BLaER1 (cell line): ENCODE data around the gene LPP.
A peak's percentile ranks its signal among the peaks of the same experiment; 100 is the strongest.

Source experiments
- H3K27ac ChIP-seq: shearing (Covaris generic); formaldehyde crosslinking; 2 replicates; pipeline ENCODE4 v1.8.1; 2022
- H3K27me3 ChIP-seq: shearing (Covaris generic); formaldehyde crosslinking; 2 replicates; pipeline ENCODE4 v1.8.1; 2022
- H3K36me3 ChIP-seq: shearing (Covaris generic); formaldehyde crosslinking; 2 replicates; pipeline ENCODE4 v1.8.1; 2022
- H3K4me1 ChIP-seq: shearing (Covaris generic); formaldehyde crosslinking; 2 replicates; pipeline ENCODE4 v1.8.1; 2022
- H3K4me2 ChIP-seq: shearing (Covaris generic); formaldehyde crosslinking; 2 replicates; pipeline ENCODE4 v1.8.1; 2022
- H3K4me3 ChIP-seq: shearing (Covaris generic); formaldehyde crosslinking; 2 replicates; pipeline ENCODE4 v1.8.1; 2022
- H3K9ac ChIP-seq: shearing (Covaris generic); formaldehyde crosslinking; 2 replicates; pipeline ENCODE4 v1.8.1; 2022
- H3K9me3 ChIP-seq: shearing (Covaris generic); formaldehyde crosslinking; 2 replicates; pipeline ENCODE4 v1.8.1; 2022
- H4K20me1 ChIP-seq: shearing (Covaris generic); formaldehyde crosslinking; 2 replicates; pipeline ENCODE4 v1.8.1; 2022
- Cebpa-rat ChIP-seq: shearing (Covaris generic); IDR thresholded peaks from 2 replicates; pipeline ENCODE4 v1.8.1; 2022

The LPP gene

GRCh38 chr3:188187053-188187452 is 33.1 kb downstream of the LPP start:
- H4K20me1 ChIP-seq, result peaks cover 23% of the 10 kb centered on the region; the same call in 1 of the 2 replicates
- no peak for TF ChIP-seq Cebpa-rat
- no peaks in the 10 kb centered on the region for H3K9me3 ChIP-seq
- H3K27ac ChIP-seq, result no peak overlapping the region
- H3K9ac ChIP-seq, result no peak overlapping the region
- peaks cover 38% of the 10 kb centered on the region for H3K4me1 ChIP-seq
- no peak overlapping the region for H3K4me3 ChIP-seq
- H3K27me3 ChIP-seq, result no peaks in the 10 kb centered on the region
- peaks cover 29% of the 10 kb centered on the region for H3K36me3 ChIP-seq
- 0 out of 2 replicates have a peak overlapping the region, but pooled peaks have one; percentile 16 for H3K4me2 ChIP-seq

GRCh38 chr3:188188911-188189310 is 35.0 kb downstream of the LPP start:
- no peak overlapping the region for H3K27ac ChIP-seq
- H3K4me1 ChIP-seq, result peaks cover 38% of the 10 kb centered on the region
- TF ChIP-seq Cebpa-rat, result no peak
- H3K4me3 ChIP-seq, result no peak overlapping the region
- no peaks in the 10 kb centered on the region for H3K27me3 ChIP-seq
- peaks cover 21% of the 10 kb centered on the region; the same call in 1 of the 2 replicates for H4K20me1 ChIP-seq
- H3K4me2 ChIP-seq, result no peak overlapping the region
- H3K9ac ChIP-seq, result no peak overlapping the region
- H3K36me3 ChIP-seq, result peaks cover 27% of the 10 kb centered on the region
- no peaks in the 10 kb centered on the region for H3K9me3 ChIP-seq

GRCh38 chr3:188191460-188191859 is 37.5 kb downstream of the LPP start:
- no peak for TF ChIP-seq Cebpa-rat
- Histone ChIP-seq H4K20me1 (peaks cover 9% of the 10 kb centered on the region; the same call in 1 of the 2 replicates), H3K27ac (no peak overlapping the region), H3K9ac (no peak overlapping the region), H3K36me3 (peaks cover 32% of the 10 kb centered on the region), H3K9me3 (no peaks in the 10 kb centered on the region), H3K4me3 (no peak overlapping the region), H3K27me3 (no peaks in the 10 kb centered on the region), H3K4me1 (peaks cover 31% of the 10 kb centered on the region), H3K4me2 (no peak overlapping the region)

- Histone ChIP-seq H4K20me1 (peaks cover 6% of the 10 kb centered on the region; the same call in 1 of the 2 replicates), H3K27ac (no peak overlapping the region)
- TF ChIP-seq Cebpa-rat, result no peak
These were observed 38.1 kb downstream of the LPP start for GRCh38 chr3:188192034-188192433.

GRCh38 chr3:188194332-188194731 is 40.4 kb downstream of the LPP start:
- Histone ChIP-seq H3K4me3 (no peak overlapping the region), H3K36me3 (peaks cover 42% of the 10 kb centered on the region), H3K9ac (no peak overlapping the region), H4K20me1 (peaks cover 12% of the 10 kb centered on the region; the same call in 1 of the 2 replicates), H3K27ac (no peak overlapping the region), H3K27me3 (no peaks in the 10 kb centered on the region), H3K9me3 (no peaks in the 10 kb centered on the region), H3K4me2 (no peak overlapping the region), H3K4me1 (peaks cover 22% of the 10 kb centered on the region)
- TF ChIP-seq Cebpa-rat, result no peak

More at GRCh38 chr3:188192034-188192433, 38.1 kb downstream of the LPP start:
- Histone ChIP-seq H3K4me2 (no peak overlapping the region), H3K27me3 (no peaks in the 10 kb centered on the region), H3K9ac (no peak overlapping the region), H3K4me3 (no peak overlapping the region), H3K9me3 (no peaks in the 10 kb centered on the region), H3K36me3 (peaks cover 32% of the 10 kb centered on the region), H3K4me1 (peaks cover 28% of the 10 kb centered on the region)

GRCh38 chr3:188196232-188196990 is 42.5 kb downstream of the LPP start:
- Histone ChIP-seq H3K9me3 (no peaks in the 10 kb centered on the region), H3K27me3 (no peaks in the 10 kb centered on the region), H3K36me3 (peaks cover 44% of the 10 kb centered on the region), H3K4me1 (peaks cover 6% of the 10 kb centered on the region), H3K9ac (no peak overlapping the region), H3K4me3 (no peak overlapping the region), H3K4me2 (no peak overlapping the region), H3K27ac (no peak overlapping the region), H4K20me1 (peaks cover 12% of the 10 kb centered on the region; the same call in 1 of the 2 replicates)
- no peak for TF ChIP-seq Cebpa-rat

- no peak for TF ChIP-seq Cebpa-rat
- Histone ChIP-seq H3K9me3 (no peaks in the 10 kb centered on the region), H3K27me3 (no peaks in the 10 kb centered on the region), H3K4me3 (no peak overlapping the region), H3K36me3 (peaks cover 45% of the 10 kb centered on the region), H3K9ac (no peak overlapping the region), H3K27ac (no peak overlapping the region), H4K20me1 (peaks cover 12% of the 10 kb centered on the region; the same call in 1 of the 2 replicates), H3K4me2 (no peak overlapping the region), H3K4me1 (peaks cover 6% of the 10 kb centered on the region; the same call in 1 of the 2 replicates)
These were observed 43.5 kb downstream of the LPP start for GRCh38 chr3:188197388-188197847.

- H3K27ac ChIP-seq, result no peak overlapping the region
- H3K9ac ChIP-seq, result no peak overlapping the region
- H3K4me3 ChIP-seq, result no peak overlapping the region
- H3K4me2 ChIP-seq, result no peak overlapping the region
- H4K20me1 ChIP-seq, result peaks cover 12% of the 10 kb centered on the region; the same call in 1 of the 2 replicates
- no peak for TF ChIP-seq Cebpa-rat
- H3K4me1 ChIP-seq, result peaks cover 6% of the 10 kb centered on the region; the same call in 1 of the 2 replicates
- H3K36me3 ChIP-seq, result peaks cover 40% of the 10 kb centered on the region
- H3K9me3 ChIP-seq, result no peaks in the 10 kb centered on the region
- no peaks in the 10 kb centered on the region for H3K27me3 ChIP-seq
These were observed 44.0 kb downstream of the LPP start for GRCh38 chr3:188198001-188198400.

- no peak for TF ChIP-seq Cebpa-rat
- no peak overlapping the region for H3K4me2 ChIP-seq
These were observed 44.9 kb downstream of the LPP start for GRCh38 chr3:188198760-188199327.

GRCh38 chr3:188199386-188199785 is 45.4 kb downstream of the LPP start:
- Histone ChIP-seq H3K9ac (no peak overlapping the region), H4K20me1 (peaks cover 12% of the 10 kb centered on the region; the same call in 1 of the 2 replicates), H3K9me3 (no peaks in the 10 kb centered on the region), H3K4me1 (peaks cover 6% of the 10 kb centered on the region; the same call in 1 of the 2 replicates), H3K4me3 (no peak overlapping the region), H3K36me3 (peaks cover 40% of the 10 kb centered on the region), H3K4me2 (no peak overlapping the region), H3K27me3 (no peaks in the 10 kb centered on the region), H3K27ac (no peak overlapping the region)
- TF ChIP-seq Cebpa-rat, result no peak

More at GRCh38 chr3:188198760-188199327, 44.9 kb downstream of the LPP start:
- H3K9ac ChIP-seq, result no peak overlapping the region
- peaks cover 40% of the 10 kb centered on the region for H3K36me3 ChIP-seq
- peaks cover 6% of the 10 kb centered on the region; the same call in 1 of the 2 replicates for H3K4me1 ChIP-seq
- peaks cover 12% of the 10 kb centered on the region; the same call in 1 of the 2 replicates for H4K20me1 ChIP-seq
- no peak overlapping the region for H3K27ac ChIP-seq
- no peak overlapping the region for H3K4me3 ChIP-seq
- H3K9me3 ChIP-seq, result no peaks in the 10 kb centered on the region
- no peaks in the 10 kb centered on the region for H3K27me3 ChIP-seq
